HepG2 (cell line): ENCODE data around the gene MAN2B2. TPM values are rescaled to one million over a fixed set of nuclear protein-coding genes. Genes with fewer than 3 reads are reported as not detected.
A peak's percentile ranks its signal among the peaks of the same experiment; 100 is the strongest.

Source experiments
- ATAC-seq: fragments of 200-7000 bp; cut with Tn5 transposase; 3 replicates; pipeline ENCODE4 v1.9.1; 2020; ENCODE audit warnings: mild to moderate bottlenecking, moderate library complexity
- BruUV-seq: library from RNA; stranded (reverse); fragments of 400-500 nt; replicated peaks from 2 replicates; lab custom pipeline; 2021; lab: Mats Ljungman, UMichigan
- CTCF ChIA-PET: fragments of 300-600 bp; formaldehyde crosslinking; extraction: SDS; loops from one replicate; lab custom pipeline; 2021; ENCODE audit warnings: low total read pairs, inconsistent platforms, low intra/inter-chr PET ratio; lab: Yijun Ruan, JAX
- POLR2A ChIA-PET: fragments of 350-600 bp; sonication (Branson Sonifier 250); formaldehyde crosslinking; loops from one replicate; lab custom pipeline; 2020; ENCODE audit warnings: antibody characterized with exemption, inconsistent platforms; lab: Yijun Ruan, JAX
- DNase-seq: peaks from one replicate; pipeline ENCODE4 v3.0.0-alpha.2; 2015; ENCODE audit warnings: low spot score
- FAIRE-seq: peaks from 3 replicates; lab custom pipeline; 2011; peaks lifted over from hg19 to GRCh38; lab: Jason Lieb, UNC
- H2AFZ ChIP-seq: one replicate; pipeline ENCODE4 v1.6.1; 2011; ENCODE audit warnings: low read length, inconsistent platforms
- H3K27ac ChIP-seq: fragments of 300-600 bp; 3 replicates; pipeline ENCODE4 v1.8.0; 2011; ENCODE audit warnings: mixed run types, mild to moderate bottlenecking, mixed read lengths, low read length, inconsistent platforms; ENCODE audit not compliant: insufficient read depth; ENCODE audit errors: extremely low read length
- H3K27me3 ChIP-seq, 2 experiments: fragments of 200-600 bp in 1 of 2; 2 replicates in 1 of 2; 3 replicates in 1 of 2; pipeline versions ENCODE4 v1.6.0 to v1.8.0; 2011; ENCODE audit warnings: low read length in 2 of 2, mild to moderate bottlenecking in 2 of 2, moderate library complexity in 2 of 2, inconsistent platforms in 1 of 2; ENCODE audit not compliant: insufficient read depth in 2 of 2, control insufficient read depth in 1 of 2
- H3K36me3 ChIP-seq, 2 experiments: fragments of 200-600 bp in 1 of 2; replicated peaks in 1 of 2; 2 replicates in 1 of 2; 3 replicates in 1 of 2; pipeline versions ENCODE4 v1.5.1 to v1.8.0; 2011; ENCODE audit warnings: low read length in 2 of 2, inconsistent platforms in 1 of 2; ENCODE audit not compliant: insufficient read depth in 2 of 2, control insufficient read depth in 1 of 2
- H3K4me1 ChIP-seq: 2 replicates; pipeline ENCODE4 v1.5.1; 2012; ENCODE audit warnings: low read length, inconsistent platforms; ENCODE audit not compliant: insufficient read depth
- H3K4me2 ChIP-seq: 2 replicates; pipeline ENCODE4 v1.6.0; 2011; ENCODE audit warnings: low read depth, low read length, inconsistent platforms
- H3K4me3 ChIP-seq, 3 experiments: fragments of 200-600 bp in 1 of 3; sonication (generic), shearing (Covaris generic) in 1 of 3; replicated peaks in 1 of 3; 2 replicates each; pipeline ENCODE4 v1.5.1; 2011 to 2016; ENCODE audit warnings: low read length in 3 of 3, inconsistent platforms in 2 of 3, low read depth in 2 of 3, mild to moderate bottlenecking in 2 of 3, control low read depth in 1 of 3, mixed read lengths in 1 of 3; ENCODE audit not compliant: insufficient read depth in 1 of 3
- H3K79me2 ChIP-seq: one replicate; pipeline ENCODE4 v1.6.1; 2011; ENCODE audit warnings: low read length, inconsistent platforms; ENCODE audit not compliant: insufficient read depth
- H3K9ac ChIP-seq: 2 replicates; pipeline ENCODE4 v1.6.0; 2011; ENCODE audit warnings: mild to moderate bottlenecking, low read depth, low read length, inconsistent platforms; ENCODE audit not compliant: insufficient read depth
- H3K9me3 ChIP-seq: 2 replicates; pipeline ENCODE4 v1.5.1; 2012; ENCODE audit warnings: mild to moderate bottlenecking, low read length
- H4K20me1 ChIP-seq: 2 replicates; pipeline ENCODE4 v1.6.0; 2011; ENCODE audit warnings: inconsistent platforms, mild to moderate bottlenecking, low read length, moderate library complexity; ENCODE audit not compliant: insufficient read depth
- CEBPG ChIP-seq: IDR thresholded peaks from 2 replicates; pipeline ENCODE4 v1.6.1; 2016
- DDIT3 ChIP-seq: sonication (generic); formaldehyde crosslinking; IDR thresholded peaks from 2 replicates; pipeline ENCODE4 v1.4.0; 2020; ENCODE audit warnings: mild to moderate bottlenecking, missing genetic modification reagents
- HNRNPLL ChIP-seq: fragments of 200-400 bp; formaldehyde crosslinking; IDR thresholded peaks from 2 replicates; pipeline ENCODE4 v1.6.1; 2017; ENCODE audit warnings: mild to moderate bottlenecking, low read depth, low read length; ENCODE audit not compliant: poor library complexity, severe bottlenecking
- MAFG ChIP-seq: sonication (generic); formaldehyde crosslinking; IDR thresholded peaks from 2 replicates; pipeline ENCODE4 v1.5.1; 2020; ENCODE audit warnings: mild to moderate bottlenecking, missing genetic modification reagents
- MTF2 ChIP-seq: sonication (generic); formaldehyde crosslinking; IDR thresholded peaks from 2 replicates; pipeline ENCODE4 v1.5.0; 2020; ENCODE audit warnings: missing genetic modification reagents, borderline replicate concordance
- PATZ1 ChIP-seq: sonication (generic); formaldehyde crosslinking; IDR thresholded peaks from 2 replicates; pipeline ENCODE4 v1.4.0; 2020; ENCODE audit warnings: missing genetic modification reagents
- SNRNP70 ChIP-seq: fragments of 200-400 bp; formaldehyde crosslinking; IDR thresholded peaks from 2 replicates; pipeline ENCODE4 v1.6.1; 2017; ENCODE audit warnings: mild to moderate bottlenecking, low read depth, low read length, moderate library complexity
- TMF1 ChIP-seq: sonication (generic); formaldehyde crosslinking; IDR thresholded peaks from 2 replicates; pipeline ENCODE4 v1.8.1; 2022; ENCODE audit warnings: low read depth, missing genetic modification reagents
- YEATS2 ChIP-seq: sonication (generic); formaldehyde crosslinking; IDR thresholded peaks from 2 replicates; pipeline ENCODE4 v1.4.0; 2020; ENCODE audit warnings: missing genetic modification reagents, borderline replicate concordance
- ZFP1 ChIP-seq: IDR thresholded peaks from 2 replicates; pipeline ENCODE4 v1.6.1; 2016
- ZMAT5 ChIP-seq: sonication (generic); formaldehyde crosslinking; IDR thresholded peaks from 2 replicates; pipeline ENCODE4 v1.5.0; 2020; ENCODE audit warnings: mild to moderate bottlenecking, low read depth, missing genetic modification reagents, borderline replicate concordance
- ZNF160 ChIP-seq: sonication (generic); formaldehyde crosslinking; IDR thresholded peaks from 2 replicates; pipeline ENCODE4 v1.8.0; 2022; ENCODE audit warnings: mild to moderate bottlenecking, inconsistent platforms, missing genetic modification reagents
- ZNF234 ChIP-seq: sonication (generic); formaldehyde crosslinking; conservative IDR thresholded peaks from 2 replicates; pipeline ENCODE4 v1.5.1; 2020; ENCODE audit warnings: mild to moderate bottlenecking, missing genetic modification reagents
- ZNF326 ChIP-seq: sonication (generic); formaldehyde crosslinking; IDR thresholded peaks from 2 replicates; pipeline ENCODE4 v1.4.0; 2020; ENCODE audit warnings: missing genetic modification reagents, borderline replicate concordance
- ZNF331 ChIP-seq: sonication (generic); formaldehyde crosslinking; IDR thresholded peaks from 2 replicates; pipeline ENCODE4 v1.4.0; 2020; ENCODE audit warnings: missing genetic modification reagents
- WGBS: methylation state at CpG from one replicate; pipeline ENCODE4 v1.1.6; 2017; ENCODE audit warnings: low lambda C conversion rate; 5-methylcytosine and 5-hydroxymethylcytosine counted together
- in situ Hi-C: cut with HindIII; loops from 2 replicates; pipeline ENCODE4 v1.10.0; 2017; ENCODE audit warnings: low pct_unique_long_range_greater_than_20kb; ENCODE audit not compliant: extremely low pct_ligation_motif_present
- intact Hi-C: fragments of 100-400 bp; cut with micrococcal nuclease; formaldehyde crosslinking; loops from one replicate; pipeline ENCODE4 v1.10.0; 2022; ENCODE audit not compliant: unreplicated experiment
- polyA plus RNA-seq, 8 experiments: library from polyadenylated mRNA; depleted of rRNA in 3 of 8; stranded (reverse) in 7 of 8; unstranded in 1 of 8; fragments of >200 nt; fragmentation: Illumina TruSeq in 4 of 8; extraction: Trizol in 4 of 8; gene quantifications; 2 replicates each; pipeline versions ENCODE4 v1.2.1 to v1.2.3, GENCODE V29; 2011 to 2016; ENCODE audit warnings: low read depth in 4 of 8, missing spikeins in 1 of 8, mixed read lengths in 1 of 8; ENCODE audit not compliant: insufficient read depth in 1 of 8
- total RNA-seq, 5 experiments: library from RNA; depleted of rRNA; stranded (reverse); fragments of >200 nt; fragmentation: Illumina TruSeq; extraction: Trizol; gene quantifications; 2 replicates each; pipeline ENCODE4 v1.2.3, GENCODE V29; 2016; ENCODE audit warnings: low read depth in 1 of 5

MAN2B2 gene
- total and polyA plus RNA-seq, 2 of the 13 experiments (the other 11 are each of a cell fraction or from before 2014, with no cell fraction given), result 4.8 to 5.4 TPM

GRCh38 chr4:6551660-6552059 is 23.3 kb upstream of the MAN2B2 start:
- 25% methylated on average over 2 of the region's 2 CpGs for WGBS
- Histone ChIP-seq H3K9me3 (peaks cover 7% of the 10 kb centered on the region; the same call in 1 of the 2 replicates), H3K4me2 (no peak overlapping the region), H3K36me3 (no peaks in the 10 kb centered on the region), H3K9ac (no peak overlapping the region), H4K20me1 (no peaks in the 10 kb centered on the region)
- no peak for FAIRE-seq
- intact Hi-C loops, result no loop called here
- CTCF ChIA-PET, result no interaction called here
- TF ChIP-seq ZNF331, result peak; percentile 99
- no peak for TF ChIP-seq HNRNPLL
- TF ChIP-seq, all 625 proteins: peak for 1
- DNase-seq (no peak), ATAC-seq (no peak)
- POLR2A ChIA-PET, result no interaction called here
- Histone ChIP-seq H3K27me3 (peaks cover 0 to 22% of the 10 kb centered on the region in 2 experiments; a peak in 3 of 5 replicates), H3K79me2 (no peaks in the 10 kb centered on the region), H2AFZ (no peak overlapping the region), H3K27ac (no peak overlapping the region), H3K4me3 (no peak overlapping the region), H3K4me1 (no peaks in the 10 kb centered on the region)
- no TSS peak for BruUV-seq
- in situ Hi-C loops, result loop anchor here (25.0 kb wide), 1 partner anchor 314 kb away; no protein-coding TSS in a partner anchor

GRCh38 chr4:6555519-6555918 is 19.5 kb upstream of the MAN2B2 start:
- Histone ChIP-seq H3K27ac (no peak overlapping the region), H2AFZ (no peak overlapping the region), H3K27me3 (peaks cover 2 to 45% of the 10 kb centered on the region in 2 experiments; a peak in 3 of 5 replicates), H3K4me3 (no peak overlapping the region), H3K36me3 (no peaks in the 10 kb centered on the region), H3K9ac (no peak overlapping the region), H3K9me3 (peaks cover 7% of the 10 kb centered on the region; the same call in 1 of the 2 replicates), H3K4me2 (no peak overlapping the region), H3K4me1 (no peaks in the 10 kb centered on the region), H4K20me1 (no peaks in the 10 kb centered on the region), H3K79me2 (no peaks in the 10 kb centered on the region)
- in situ Hi-C loops, result loop anchor here (25.0 kb wide), 1 partner anchor 318 kb away; no protein-coding TSS in a partner anchor
- POLR2A ChIA-PET, result no interaction called here
- intact Hi-C loops, result no loop called here
- CTCF ChIA-PET, result no interaction called here
- ATAC-seq (no peak), DNase-seq (no peak), FAIRE-seq (no peak)
- BruUV-seq, result no TSS peak
- TF ChIP-seq PATZ1 (CRISPR knock-in tag) (no peak), ZNF234 (CRISPR knock-in tag) (no peak), SNRNP70 (no peak), MTF2 (CRISPR knock-in tag) (no peak), ZNF160 (CRISPR knock-in tag) (no peak), ZNF326 (CRISPR knock-in tag) (no peak), MAFG (no peak), DDIT3 (CRISPR knock-in tag) (no peak), ZMAT5 (CRISPR knock-in tag) (no peak), TMF1 (CRISPR knock-in tag) (no peak), YEATS2 (CRISPR knock-in tag) (no peak), CEBPG (CRISPR knock-in tag) (no peak), ZFP1 (CRISPR knock-in tag) (no peak)
- WGBS, result no CpG with 5 or more reads among the region's 13 CpGs
